ENCODE measurements around the gene FAM78A. TPM values are rescaled to one million over a fixed set of nuclear protein-coding genes. Genes with fewer than 3 reads are reported as not detected.

Gene FAM78A
- total and polyA plus RNA-seq, 2 of the 8 experiments (the other 6 are each of a cell fraction or from before 2014, with no cell fraction given) = 3.1 TPM

GRCh38 chr9:131246618-131247017 is 29.7 kb downstream of the FAM78A start:
- Histone ChIP-seq H3K56ac (replicated peaks; ENCODE audit: insufficient read length, low read depth, low read length) (no peak overlapping the region), H3K23ac (ENCODE audit: insufficient read length) (no peak overlapping the region), H3K4me2 (ENCODE audit: insufficient read depth in 1 of 2, low read depth in 2 of 2, low read length in 2 of 2) (no peak overlapping the region), H3K36me3 (ENCODE audit: control insufficient read depth in 2 of 4, insufficient read depth in 4 of 4, low read length in 3 of 4) (no peaks in the 10 kb centered on the region), H3K9me3 (ENCODE audit: insufficient read depth in 2 of 2, low read depth in 1 of 2, low read length in 1 of 2) (peaks cover 0 to 5% of the 10 kb centered on the region in 2 experiments; a peak in 1 of 4 replicates), H4K5ac (ENCODE audit: insufficient read length, low read depth, low read length) (no peak overlapping the region), H3K4ac (replicated peaks; ENCODE audit: insufficient read length, low read depth, low read length) (no peak overlapping the region), H2BK5ac (ENCODE audit: low read depth, low read length) (no peak overlapping the region), H3K27ac (ENCODE audit: low read depth, low read length) (no peak overlapping the region), H3K79me1 (ENCODE audit: low read depth, low read length) (no peaks in the 10 kb centered on the region), H4K20me1 (replicated peaks in 1 of 2; ENCODE audit: control insufficient read depth in 1 of 2, insufficient read depth in 2 of 2, low read length in 2 of 2) (no peaks in the 10 kb centered on the region), H4K91ac (replicated peaks; ENCODE audit: insufficient read length, low read length) (no peak overlapping the region), H2AFZ (ENCODE audit: low read length) (no peak overlapping the region), H3K4me3 (ENCODE audit: extremely low read depth in 1 of 4, insufficient read depth in 2 of 4, low read depth in 3 of 4, low read length in 4 of 4) (no peak overlapping the region), H3K9ac (replicated peaks in 1 of 4; ENCODE audit: extremely low read depth in 1 of 4, low read depth in 3 of 4, low read length in 3 of 4) (no peak overlapping the region), H2BK120ac (replicated peaks; ENCODE audit: low read depth, low read length) (no peak overlapping the region), H2BK15ac (ENCODE audit: low read length) (no peak overlapping the region), H3K14ac (ENCODE audit: insufficient read length) (no peak overlapping the region), H3K79me2 (ENCODE audit: control insufficient read depth in 1 of 2, insufficient read depth in 2 of 2, low read length in 2 of 2) (no peaks in the 10 kb centered on the region), H2BK20ac (ENCODE audit: low read length) (no peak overlapping the region), H3K27me3 (replicated peaks in 1 of 4; ENCODE audit: control insufficient read depth in 3 of 4, extremely low read depth in 1 of 4, insufficient read depth in 3 of 4, low read length in 3 of 4) (no peaks in the 10 kb centered on the region), H3K18ac (ENCODE audit: extremely low read depth, low read length) (no peak overlapping the region), H2BK12ac (ENCODE audit: low read depth, low read length) (no peak overlapping the region), H2AK5ac (ENCODE audit: low read depth, low read length) (no peak overlapping the region), H3K23me2 (ENCODE audit: low read depth, low read length) (no peaks in the 10 kb centered on the region), H4K8ac (ENCODE audit: extremely low read depth, insufficient read depth, low read length) (no peak overlapping the region), H3K4me1 (replicated peaks in 1 of 4; ENCODE audit: control insufficient read depth in 3 of 4, insufficient read depth in 4 of 4, low read length in 3 of 4) (no peaks in the 10 kb centered on the region)
- ChIA-PET CTCF (ENCODE audit: partially characterized antibody) (interaction anchor here (1.1 kb wide), 1 partner anchor 48 kb away, joined by 3 read pairs; no protein-coding TSS in a partner anchor), POLR2A (ENCODE audit: partially characterized antibody) (no interaction called here)
- WGBS, 2 experiments (ENCODE audit: extremely low coverage in 1 of 2, insufficient coverage in 1 of 2, insufficient read length in 1 of 2, insufficient replicate concordance in 2 of 2, low coverage in 1 of 2, low lambda C conversion rate in 2 of 2, missing lambda C conversion rate in 1 of 2) = 97% methylated on average over 4 of the region's 4 CpGs; no CpG with 5 or more reads in 1 of the 2 experiments
- TF ChIP-seq POU5F1 (IDR thresholded peaks at IDR 0.05; ENCODE audit: low read depth, low read length) (no peak), CBX8 (IDR thresholded peaks at IDR 0.05; ENCODE audit: borderline replicate concordance, low read depth, low read length) (no peak), SRF (IDR thresholded peaks at IDR 0.05; ENCODE audit: low read depth, low read length) (no peak), CREB1 (IDR thresholded peaks at IDR 0.05) (no peak), KDM5A (IDR thresholded peaks at IDR 0.05; ENCODE audit: low read length) (no peak), KDM4A (IDR thresholded peaks at IDR 0.05; ENCODE audit: low read depth, low read length, severe bottlenecking) (no peak)
- no peak for FAIRE-seq
- no peak for DNase-seq (ENCODE audit: low read depth in 1 of 2, low spot score in 2 of 2)

All from H1 (cell line).